AG04450 (cell line): ENCODE results near the gene HOXA9. TPM values are rescaled to one million over a fixed set of nuclear protein-coding genes. Genes with fewer than 3 reads are reported as not detected.

Experiments
- CTCF ChIA-PET: fragments of 300-600, 350-600 bp; formaldehyde crosslinking; extraction: SDS; loops from one replicate; lab custom pipeline; 2022; ENCODE audit warnings: antibody characterized with exemption, inconsistent platforms; lab: Charles Lee
- POLR2A ChIA-PET: fragments of 350-600 bp; formaldehyde crosslinking; extraction: SDS; loops from one replicate; lab custom pipeline; 2021; ENCODE audit warnings: antibody characterized with exemption, inconsistent platforms; lab: Yijun Ruan, JAX
- DNase-seq: peaks from one replicate; pipeline ENCODE4 v3.0.0-alpha.2; 2011; ENCODE audit warnings: low read depth, low spot score
- H3K27ac ChIP-seq: one replicate; pipeline ENCODE4 v1.5.1; 2012; ENCODE audit warnings: low read depth, low read length, control low read depth
- H3K27me3 ChIP-seq: one replicate; pipeline ENCODE4 v1.6.0; 2012; ENCODE audit warnings: low read length; ENCODE audit not compliant: control insufficient read depth, insufficient read depth
- H3K4me3 ChIP-seq: 2 replicates; pipeline ENCODE4 v1.5.1; 2011; ENCODE audit warnings: mild to moderate bottlenecking, low read depth, low read length, control low read depth
- H3K9me3 ChIP-seq: 2 replicates; pipeline ENCODE4 v1.5.1; 2012; ENCODE audit warnings: low read length; ENCODE audit not compliant: control insufficient read depth, insufficient read depth
- CTCF ChIP-seq: IDR thresholded peaks from 2 replicates; pipeline ENCODE4 v1.5.1; 2011; ENCODE audit warnings: low read depth, low read length, control low read depth, inconsistent platforms
- polyA plus RNA-seq: library from polyadenylated mRNA; depleted of rRNA; stranded (reverse); fragments of >200 nt; gene quantifications from 2 replicates; pipeline ENCODE4 v1.2.3, GENCODE V29; 2011

HOXA9 gene
- polyA plus RNA-seq, 1 experiment = 1.5 TPM

GRCh38 chr7:27211764-27212204 is 46.4 kb upstream of the HOXA9 start:
- Histone ChIP-seq H3K27ac (no peak overlapping the region), H3K9me3 (peaks cover 9% of the 10 kb centered on the region; the same call in 1 of the 2 replicates), H3K4me3 (no peak overlapping the region), H3K27me3 (peaks cover 95% of the 10 kb centered on the region)
- no peak for DNase-seq
- ChIA-PET CTCF (interaction anchor here (1.7 to 2.7 kb wide), 5 partner anchors 11 to 885 kb away, joined by 6 to 32 read pairs (median 16); no protein-coding TSS in a partner anchor), POLR2A (no interaction called here)
- TF ChIP-seq CTCF = no peak

- no peak for DNase-seq
- Histone ChIP-seq H3K4me3 (no peak overlapping the region), H3K9me3 (peaks cover 9% of the 10 kb centered on the region; the same call in 1 of the 2 replicates), H3K27me3 (peaks cover 96% of the 10 kb centered on the region), H3K27ac (no peak overlapping the region)
- POLR2A ChIA-PET = no interaction called here
- CTCF ChIA-PET = interaction anchor here (0.6 to 2.7 kb wide), 23 partner anchors 9 to 886 kb away, joined by 3 to 32 read pairs (median 6); partner anchors contain the start of gene HOXA11
- no peak for TF ChIP-seq CTCF
Measured at GRCh38 chr7:27211084-27211446, 45.7 kb upstream of the HOXA9 start.

- no peak overlapping the region for H3K27ac ChIP-seq
- H3K27me3 ChIP-seq = peaks cover 98% of the 10 kb centered on the region
- peak overlapping the region; percentile 37 for H3K4me3 ChIP-seq
- CTCF ChIA-PET = interaction anchor here (0.6 to 2.7 kb wide), 28 partner anchors 10 to 886 kb away, joined by 3 to 32 read pairs (median 6); partner anchors contain the start of gene HOXA11
- peaks cover 12% of the 10 kb centered on the region; the same call in 1 of the 2 replicates for H3K9me3 ChIP-seq
- no peak for DNase-seq
- peak; percentile 81 for TF ChIP-seq CTCF
- POLR2A ChIA-PET = no interaction called here
Measured at GRCh38 chr7:27210441-27211083, 45.2 kb upstream of the HOXA9 start.

GRCh38 chr7:27209933-27210440 is 44.6 kb upstream of the HOXA9 start:
- H3K9me3 ChIP-seq = peaks cover 15% of the 10 kb centered on the region; the same call in 1 of the 2 replicates
- H3K4me3 ChIP-seq = no peak overlapping the region
- CTCF ChIA-PET = interaction anchor here (0.7 to 2.7 kb wide), 21 partner anchors 10 to 884 kb away, joined by 3 to 32 read pairs (median 6); partner anchors contain the start of gene HOXA11
- POLR2A ChIA-PET = no interaction called here
- H3K27me3 ChIP-seq = peaks cover 98% of the 10 kb centered on the region
- no peak for TF ChIP-seq CTCF
- H3K27ac ChIP-seq = no peak overlapping the region
- no peak for DNase-seq

GRCh38 chr7:27208998-27209397 is 43.7 kb upstream of the HOXA9 start:
- peaks cover 99% of the 10 kb centered on the region for H3K27me3 ChIP-seq
- H3K4me3 ChIP-seq = no peak overlapping the region
- H3K9me3 ChIP-seq = peaks cover 15% of the 10 kb centered on the region; the same call in 1 of the 2 replicates
- no peak overlapping the region for H3K27ac ChIP-seq
- ChIA-PET CTCF (interaction anchor here (0.8 to 2.7 kb wide), 12 partner anchors 11 to 811 kb away, joined by 3 to 32 read pairs (median 8); no protein-coding TSS in a partner anchor), POLR2A (no interaction called here)
- no peak for DNase-seq
- no peak for TF ChIP-seq CTCF
